HCT116 (cell line): ENCODE data around the gene ZNF804A. TPM values are rescaled to one million over a fixed set of nuclear protein-coding genes. Genes with fewer than 3 reads are reported as not detected.

ENCODE experiments used
- ATAC-seq: fragments of 200-7000 bp; cut with Tn5 transposase; 2 replicates; pipeline ENCODE4 v1.9.1; 2020; ENCODE audit warnings: mild to moderate bottlenecking, moderate library complexity
- BruUV-seq: library from RNA; stranded (reverse); fragments of 400-500 nt; replicated peaks from 2 replicates; lab custom pipeline; 2021; lab: Mats Ljungman, UMichigan
- CTCF ChIA-PET: fragments of 300-600 bp; sonication (Branson Sonifier 250); formaldehyde crosslinking; loops from one replicate; lab custom pipeline; 2021; ENCODE audit warnings: antibody characterized with exemption; lab: Charles Lee
- POLR2A ChIA-PET: fragments of 300-600, 350-600 bp; sonication (Branson Sonifier 250); formaldehyde crosslinking; loops from one replicate; lab custom pipeline; 2021; ENCODE audit warnings: antibody characterized with exemption; lab: Charles Lee
- RAD21 ChIA-PET, 2 experiments: fragments of 300-600 bp; sonication (Branson Sonifier 250); formaldehyde crosslinking; loops; one replicate each; lab custom pipeline; 2023; ENCODE audit warnings: low total read pairs in 2 of 2; ENCODE audit not compliant: uncharacterized antibody in 2 of 2, unreplicated experiment in 2 of 2, low non-redundant PET in 1 of 2; lab: Charles Lee
- DNase-seq: peaks from one replicate; pipeline ENCODE4 v3.0.0-alpha.2; 2010; ENCODE audit warnings: low read depth, low spot score
- H2AFZ ChIP-seq: fragments of 200-600 bp; shearing (Covaris generic), sonication (generic); 2 replicates; pipeline ENCODE4 v1.6.1; 2017; ENCODE audit warnings: low read depth, mixed run types, mixed read lengths, antibody characterized with exemption, low read length; ENCODE audit not compliant: poor library complexity, severe bottlenecking
- H3K27ac ChIP-seq: 2 replicates; pipeline ENCODE4 v1.5.1; 2012; ENCODE audit warnings: low read depth, low read length
- H3K27me3 ChIP-seq: fragments of 200-600 bp; sonication (generic); 2 replicates; pipeline ENCODE4 v1.6.1; 2016; ENCODE audit warnings: mixed run types, low read length, mixed read lengths; ENCODE audit not compliant: insufficient read depth
- H3K36me3 ChIP-seq, 2 experiments: fragments of 200-500 bp in 1 of 2; fragments of 200-600 bp in 1 of 2; sonication (Bioruptor generic) in 1 of 2; sonication (generic) in 1 of 2; 2 replicates each; pipeline versions ENCODE4 v1.5.1 to v1.6.1; 2014 to 2016; ENCODE audit warnings: low read length in 2 of 2, inconsistent platforms in 1 of 2, mixed read lengths in 1 of 2, mixed run types in 1 of 2; ENCODE audit not compliant: insufficient read depth in 2 of 2, control insufficient read depth in 1 of 2
- H3K4me1 ChIP-seq, 2 experiments: fragments of 200-600 bp in 1 of 2; sonication (generic) in 1 of 2; 2 replicates each; pipeline versions ENCODE4 v1.5.1 to v1.6.1; 2012 to 2017; ENCODE audit warnings: low read length in 2 of 2, inconsistent platforms in 1 of 2, mild to moderate bottlenecking in 1 of 2, mixed read lengths in 1 of 2, mixed run types in 1 of 2, moderate library complexity in 1 of 2; ENCODE audit not compliant: insufficient read depth in 2 of 2, control insufficient read depth in 1 of 2
- H3K4me2 ChIP-seq: fragments of 200-600 bp; sonication (generic); 2 replicates; pipeline ENCODE4 v1.6.1; 2017; ENCODE audit warnings: mixed run types, low read length, mixed read lengths
- H3K4me3 ChIP-seq, 2 experiments: fragments of 200-600 bp in 1 of 2; sonication (generic) in 1 of 2; replicated peaks in 1 of 2; 2 replicates each; pipeline ENCODE4 v1.5.1; 2011 to 2016; ENCODE audit warnings: low read length in 2 of 2, control low read depth in 1 of 2, low read depth in 1 of 2, mild to moderate bottlenecking in 1 of 2, mixed read lengths in 1 of 2, mixed run types in 1 of 2
- H3K79me2 ChIP-seq: fragments of 200-600 bp; sonication (generic); 2 replicates; pipeline ENCODE4 v1.6.1; 2017; ENCODE audit warnings: mild to moderate bottlenecking, mixed run types, low read length, moderate library complexity, mixed read lengths; ENCODE audit not compliant: insufficient read depth
- H3K9ac ChIP-seq: fragments of 200-600 bp; sonication (generic); 2 replicates; pipeline ENCODE4 v1.6.1; 2016; ENCODE audit warnings: low read length, mixed read lengths
- H3K9me2 ChIP-seq: fragments of 200-600 bp; sonication (generic), shearing (Covaris generic); 2 replicates; pipeline ENCODE4 v1.6.1; 2017; ENCODE audit warnings: mixed run types, mild to moderate bottlenecking, moderate library complexity; ENCODE audit not compliant: insufficient read depth
- H3K9me3 ChIP-seq, 2 experiments: fragments of 200-500 bp in 1 of 2; fragments of 200-600 bp in 1 of 2; sonication (Bioruptor generic) in 1 of 2; sonication (generic) in 1 of 2; 2 replicates each; pipeline ENCODE4 v1.6.1; 2014 to 2017; ENCODE audit warnings: low read length in 2 of 2, mixed read lengths in 2 of 2, inconsistent platforms in 1 of 2, low read depth in 1 of 2, mild to moderate bottlenecking in 1 of 2, mixed run types in 1 of 2, moderate library complexity in 1 of 2; ENCODE audit not compliant: control insufficient read depth in 1 of 2, insufficient read depth in 1 of 2
- H4K20me1 ChIP-seq: fragments of 200-600 bp; sonication (generic), shearing (Covaris generic); 2 replicates; pipeline ENCODE4 v1.6.1; 2017; ENCODE audit warnings: mixed run types, mild to moderate bottlenecking, moderate library complexity; ENCODE audit not compliant: insufficient read depth
- CBX3 ChIP-seq: IDR thresholded peaks from 2 replicates; pipeline ENCODE4 v1.6.1; 2012; ENCODE audit warnings: low read depth
- CEBPB ChIP-seq: IDR thresholded peaks from 2 replicates; pipeline ENCODE4 v1.6.1; 2012; ENCODE audit warnings: low read depth
- EGR1 ChIP-seq: IDR thresholded peaks from 2 replicates; pipeline ENCODE4 v1.6.1; 2012; ENCODE audit warnings: low read depth
- FOSL1 ChIP-seq: IDR thresholded peaks from 2 replicates; pipeline ENCODE4 v1.6.1; 2012; ENCODE audit warnings: low read depth
- POLR2A ChIP-seq: IDR thresholded peaks from 2 replicates; pipeline ENCODE4 v1.7.0; 2011; ENCODE audit warnings: borderline replicate concordance; ENCODE audit not compliant: insufficient read depth, insufficient read length; ENCODE audit errors: extremely low read depth
- POLR2AphosphoS5 ChIP-seq: IDR thresholded peaks from 2 replicates; pipeline ENCODE4 v1.6.1; 2011; ENCODE audit warnings: mild to moderate bottlenecking, low read depth, low read length, moderate library complexity
- SP1 ChIP-seq: IDR thresholded peaks from 2 replicates; pipeline ENCODE4 v1.6.1; 2012; ENCODE audit warnings: low read depth
- SRF ChIP-seq: IDR thresholded peaks from 2 replicates; pipeline ENCODE4 v1.6.1; 2012; ENCODE audit warnings: low read depth
- TCF7L2 ChIP-seq: IDR thresholded peaks from 2 replicates; pipeline ENCODE4 v1.7.0; 2011; ENCODE audit warnings: borderline replicate concordance, inconsistent platforms; ENCODE audit not compliant: insufficient read depth, insufficient read length; ENCODE audit errors: extremely low read depth
- YY1 ChIP-seq: IDR thresholded peaks from 2 replicates; pipeline ENCODE4 v1.6.1; 2011; ENCODE audit warnings: low read length, low read depth, moderate library complexity, mild to moderate bottlenecking; ENCODE audit not compliant: insufficient replicate concordance; ENCODE audit errors: extremely low read depth
- ZFX ChIP-seq: fragments of 450-650 bp; IDR thresholded peaks from 2 replicates; pipeline ENCODE4 v1.6.1; 2017
- intact Hi-C: fragments of 100-400 bp; cut with micrococcal nuclease; formaldehyde crosslinking; loops from 2 replicates; pipeline ENCODE4 v1.10.0; 2022
- total RNA-seq: library from RNA; stranded (reverse); gene quantifications from one replicate; pipeline ENCODE4 v1.2.1, GENCODE V29; 2021; ENCODE audit not compliant: unreplicated experiment
- TF ChIP-seq, protein P1 (sequence below), 3 experiments: fragments of 200-600 bp in 1 of 3; sonication (generic) in 1 of 3; IDR thresholded peaks in 2 of 3; conservative IDR thresholded peaks in 1 of 3; 2 replicates each; pipeline ENCODE4 v1.5.1; 2012 to 2017; ENCODE audit warnings: low read depth in 2 of 3, low read length in 2 of 3, antibody characterized with exemption in 1 of 3, borderline replicate concordance in 1 of 3, control low read depth in 1 of 3, mild to moderate bottlenecking in 1 of 3, mixed read lengths in 1 of 3, mixed run types in 1 of 3, moderate library complexity in 1 of 3; ENCODE audit not compliant: insufficient read depth in 1 of 3
- TF ChIP-seq, protein P2 (sequence below): IDR thresholded peaks from 2 replicates; pipeline ENCODE4 v1.6.1; 2012
- TF ChIP-seq, protein P3 (sequence below): IDR thresholded peaks from 2 replicates; pipeline ENCODE4 v1.6.1; 2012; ENCODE audit warnings: low read depth
- TF ChIP-seq, protein P4 (sequence below): IDR thresholded peaks from 2 replicates; pipeline ENCODE4 v1.6.1; 2011; ENCODE audit warnings: mild to moderate bottlenecking, low read length, moderate library complexity; ENCODE audit not compliant: insufficient replicate concordance; ENCODE audit errors: extremely low read depth

Gene ZNF804A
- total RNA-seq, 1 experiment from 2014 or later: 0.61 TPM

DNA sequence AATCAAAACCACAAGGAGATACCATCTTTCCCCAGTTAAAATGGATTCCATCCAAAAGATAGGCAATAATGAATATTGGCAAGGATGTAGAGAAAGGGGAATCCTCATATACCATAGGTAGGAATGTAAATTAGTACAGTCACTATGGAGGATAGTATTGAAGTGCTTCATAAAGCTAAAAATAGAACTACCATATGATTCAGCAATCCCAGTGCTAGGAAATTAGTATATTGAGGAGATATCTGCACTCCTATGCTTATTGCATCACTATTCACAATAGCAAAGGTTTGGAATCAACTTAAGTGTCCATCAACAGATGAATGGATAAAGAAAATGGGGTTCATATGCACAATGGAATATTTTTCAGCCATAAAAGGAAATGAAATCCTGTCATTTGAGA lies 251.2 kb downstream of the ZNF804A start:
- no TSS peak for BruUV-seq
- TF ChIP-seq, protein P1, sequence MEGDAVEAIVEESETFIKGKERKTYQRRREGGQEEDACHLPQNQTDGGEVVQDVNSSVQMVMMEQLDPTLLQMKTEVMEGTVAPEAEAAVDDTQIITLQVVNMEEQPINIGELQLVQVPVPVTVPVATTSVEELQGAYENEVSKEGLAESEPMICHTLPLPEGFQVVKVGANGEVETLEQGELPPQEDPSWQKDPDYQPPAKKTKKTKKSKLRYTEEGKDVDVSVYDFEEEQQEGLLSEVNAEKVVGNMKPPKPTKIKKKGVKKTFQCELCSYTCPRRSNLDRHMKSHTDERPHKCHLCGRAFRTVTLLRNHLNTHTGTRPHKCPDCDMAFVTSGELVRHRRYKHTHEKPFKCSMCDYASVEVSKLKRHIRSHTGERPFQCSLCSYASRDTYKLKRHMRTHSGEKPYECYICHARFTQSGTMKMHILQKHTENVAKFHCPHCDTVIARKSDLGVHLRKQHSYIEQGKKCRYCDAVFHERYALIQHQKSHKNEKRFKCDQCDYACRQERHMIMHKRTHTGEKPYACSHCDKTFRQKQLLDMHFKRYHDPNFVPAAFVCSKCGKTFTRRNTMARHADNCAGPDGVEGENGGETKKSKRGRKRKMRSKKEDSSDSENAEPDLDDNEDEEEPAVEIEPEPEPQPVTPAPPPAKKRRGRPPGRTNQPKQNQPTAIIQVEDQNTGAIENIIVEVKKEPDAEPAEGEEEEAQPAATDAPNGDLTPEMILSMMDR (IDR thresholded peaks at IDR 0.05 in 2 of 3, conservative IDR thresholded peaks at IDR 0.05 in 1 of 3; ENCODE audit: borderline replicate concordance in 1 of 3, insufficient read depth in 1 of 3, low read depth in 2 of 3, low read length in 2 of 3): no peak
- TF ChIP-seq, protein P2, sequence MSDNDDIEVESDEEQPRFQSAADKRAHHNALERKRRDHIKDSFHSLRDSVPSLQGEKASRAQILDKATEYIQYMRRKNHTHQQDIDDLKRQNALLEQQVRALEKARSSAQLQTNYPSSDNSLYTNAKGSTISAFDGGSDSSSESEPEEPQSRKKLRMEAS: no peak
- no peak for TF ChIP-seq TCF7L2
- TF ChIP-seq ZFX: no peak
- no peak for TF ChIP-seq CEBPB
- TF ChIP-seq EGR1: no peak
- TF ChIP-seq FOSL1: no peak
- no peak for TF ChIP-seq SP1
- TF ChIP-seq, protein P3, sequence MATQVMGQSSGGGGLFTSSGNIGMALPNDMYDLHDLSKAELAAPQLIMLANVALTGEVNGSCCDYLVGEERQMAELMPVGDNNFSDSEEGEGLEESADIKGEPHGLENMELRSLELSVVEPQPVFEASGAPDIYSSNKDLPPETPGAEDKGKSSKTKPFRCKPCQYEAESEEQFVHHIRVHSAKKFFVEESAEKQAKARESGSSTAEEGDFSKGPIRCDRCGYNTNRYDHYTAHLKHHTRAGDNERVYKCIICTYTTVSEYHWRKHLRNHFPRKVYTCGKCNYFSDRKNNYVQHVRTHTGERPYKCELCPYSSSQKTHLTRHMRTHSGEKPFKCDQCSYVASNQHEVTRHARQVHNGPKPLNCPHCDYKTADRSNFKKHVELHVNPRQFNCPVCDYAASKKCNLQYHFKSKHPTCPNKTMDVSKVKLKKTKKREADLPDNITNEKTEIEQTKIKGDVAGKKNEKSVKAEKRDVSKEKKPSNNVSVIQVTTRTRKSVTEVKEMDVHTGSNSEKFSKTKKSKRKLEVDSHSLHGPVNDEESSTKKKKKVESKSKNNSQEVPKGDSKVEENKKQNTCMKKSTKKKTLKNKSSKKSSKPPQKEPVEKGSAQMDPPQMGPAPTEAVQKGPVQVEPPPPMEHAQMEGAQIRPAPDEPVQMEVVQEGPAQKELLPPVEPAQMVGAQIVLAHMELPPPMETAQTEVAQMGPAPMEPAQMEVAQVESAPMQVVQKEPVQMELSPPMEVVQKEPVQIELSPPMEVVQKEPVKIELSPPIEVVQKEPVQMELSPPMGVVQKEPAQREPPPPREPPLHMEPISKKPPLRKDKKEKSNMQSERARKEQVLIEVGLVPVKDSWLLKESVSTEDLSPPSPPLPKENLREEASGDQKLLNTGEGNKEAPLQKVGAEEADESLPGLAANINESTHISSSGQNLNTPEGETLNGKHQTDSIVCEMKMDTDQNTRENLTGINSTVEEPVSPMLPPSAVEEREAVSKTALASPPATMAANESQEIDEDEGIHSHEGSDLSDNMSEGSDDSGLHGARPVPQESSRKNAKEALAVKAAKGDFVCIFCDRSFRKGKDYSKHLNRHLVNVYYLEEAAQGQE: no peak
- TF ChIP-seq, protein P4, sequence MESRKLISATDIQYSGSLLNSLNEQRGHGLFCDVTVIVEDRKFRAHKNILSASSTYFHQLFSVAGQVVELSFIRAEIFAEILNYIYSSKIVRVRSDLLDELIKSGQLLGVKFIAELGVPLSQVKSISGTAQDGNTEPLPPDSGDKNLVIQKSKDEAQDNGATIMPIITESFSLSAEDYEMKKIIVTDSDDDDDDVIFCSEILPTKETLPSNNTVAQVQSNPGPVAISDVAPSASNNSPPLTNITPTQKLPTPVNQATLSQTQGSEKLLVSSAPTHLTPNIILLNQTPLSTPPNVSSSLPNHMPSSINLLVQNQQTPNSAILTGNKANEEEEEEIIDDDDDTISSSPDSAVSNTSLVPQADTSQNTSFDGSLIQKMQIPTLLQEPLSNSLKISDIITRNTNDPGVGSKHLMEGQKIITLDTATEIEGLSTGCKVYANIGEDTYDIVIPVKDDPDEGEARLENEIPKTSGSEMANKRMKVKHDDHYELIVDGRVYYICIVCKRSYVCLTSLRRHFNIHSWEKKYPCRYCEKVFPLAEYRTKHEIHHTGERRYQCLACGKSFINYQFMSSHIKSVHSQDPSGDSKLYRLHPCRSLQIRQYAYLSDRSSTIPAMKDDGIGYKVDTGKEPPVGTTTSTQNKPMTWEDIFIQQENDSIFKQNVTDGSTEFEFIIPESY: no peak
- no peak for TF ChIP-seq SRF
- no peak for TF ChIP-seq POLR2A
- TF ChIP-seq CBX3: no peak
- no peak for TF ChIP-seq POLR2AphosphoS5
- no peak for TF ChIP-seq YY1
- ChIA-PET RAD21 (no interaction called here), CTCF (no interaction called here), POLR2A (no interaction called here)
- Histone ChIP-seq H3K27me3 (no peaks in the 10 kb centered on the region), H4K20me1 (no peaks in the 10 kb centered on the region), H2AFZ (no peak overlapping the region), H3K9me2 (no peaks in the 10 kb centered on the region), H3K79me2 (no peaks in the 10 kb centered on the region), H3K4me2 (no peak overlapping the region), H3K4me3 (no peak overlapping the region), H3K9me3 (no peaks in the 10 kb centered on the region), H3K27ac (no peak overlapping the region), H3K9ac (no peak overlapping the region), H3K36me3 (no peaks in the 10 kb centered on the region), H3K4me1 (no peaks in the 10 kb centered on the region)
- intact Hi-C loops: no loop called here
- DNase-seq (no peak), ATAC-seq (no peak)
